ENCODE data around the gene TMC7. TPM values are rescaled to one million over a fixed set of nuclear protein-coding genes. Genes with fewer than 3 reads are reported as not detected.

TMC7 gene
- total and polyA plus RNA-seq, 2 of the 8 experiments (the other 6 are each of a cell fraction or from before 2014, with no cell fraction given) = 2.3 to 2.6 TPM

DNA sequence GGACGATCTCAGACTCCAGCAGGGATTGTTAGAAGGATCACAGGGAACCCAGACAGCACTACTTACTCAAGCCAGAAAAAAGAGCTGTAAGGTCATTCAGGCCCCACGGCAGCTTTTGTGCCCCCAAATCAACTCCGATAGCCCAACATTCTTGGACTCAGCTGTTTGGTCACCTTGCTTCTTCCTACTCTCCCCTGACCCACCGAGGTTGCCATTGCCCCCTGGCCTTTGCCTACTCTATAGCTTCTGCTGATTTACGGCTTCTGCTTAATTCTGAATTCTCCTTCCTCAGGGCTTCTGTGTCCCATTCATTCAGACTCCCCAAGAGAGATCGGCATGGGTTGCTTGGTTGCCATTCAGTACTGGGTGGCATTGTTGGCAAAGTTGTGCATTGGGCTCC lies 121.4 kb downstream of the TMC7 start (continued):
- TF ChIP-seq HDAC2 (IDR thresholded peaks at IDR 0.05; ENCODE audit: borderline replicate concordance in 1 of 2, low read depth in 2 of 2, low read length in 2 of 2) = no peak

Measured in H1 (cell line).